IPS-18a (cell line): ENCODE results near the gene MAD1L1.
"Not testable (repeated sequence)": the region's sequence is repeated elsewhere in the genome, so short reads cannot be mapped to it uniquely, and the experiment has no call there.

Experiments
- H3K27ac ChIP-seq: one replicate; pipeline ENCODE4 v1.5.1; 2013; ENCODE audit warnings: low read length
- H3K27me3 ChIP-seq: one replicate; pipeline ENCODE4 v1.6.1; 2013; ENCODE audit warnings: mild to moderate bottlenecking, low read length; ENCODE audit not compliant: control insufficient read depth, insufficient read depth
- H3K36me3 ChIP-seq: one replicate; pipeline ENCODE4 v1.6.1; 2013; ENCODE audit warnings: low read depth, low read length; ENCODE audit not compliant: control insufficient read depth
- H3K4me1 ChIP-seq: one replicate; pipeline ENCODE4 v1.6.1; 2013; ENCODE audit warnings: low read depth, low read length; ENCODE audit not compliant: control insufficient read depth
- H3K4me3 ChIP-seq: one replicate; pipeline ENCODE4 v1.5.1; 2013; ENCODE audit warnings: low read length
- H3K9ac ChIP-seq: one replicate; pipeline ENCODE4 v1.6.1; 2013; ENCODE audit warnings: mild to moderate bottlenecking, low read length, moderate library complexity
- H3K9me3 ChIP-seq: one replicate; pipeline ENCODE4 v1.6.1; 2013; ENCODE audit warnings: low read depth, low read length; ENCODE audit not compliant: control insufficient read depth

Gene MAD1L1

GRCh38 chr7:1825647-1825896 lies 407.2 kb downstream of the MAD1L1 start:
- not testable (repeated sequence) for H3K4me3 ChIP-seq, H3K27ac ChIP-seq, H3K9me3 ChIP-seq, H3K9ac ChIP-seq, H3K27me3 ChIP-seq, H3K36me3 ChIP-seq, H3K4me1 ChIP-seq

- not testable (repeated sequence) for H3K4me3 ChIP-seq, H3K4me1 ChIP-seq, H3K36me3 ChIP-seq, H3K27ac ChIP-seq, H3K9ac ChIP-seq, H3K9me3 ChIP-seq, H3K27me3 ChIP-seq
Observed at GRCh38 chr7:1824882-1825646, 407.7 kb downstream of the MAD1L1 start.

GRCh38 chr7:1824151-1824881 lies 408.4 kb downstream of the MAD1L1 start:
- not testable (repeated sequence) for H3K9me3 ChIP-seq, H3K27me3 ChIP-seq, H3K9ac ChIP-seq, H3K4me1 ChIP-seq, H3K4me3 ChIP-seq, H3K27ac ChIP-seq, H3K36me3 ChIP-seq

GRCh38 chr7:1823376-1824150 lies 409.2 kb downstream of the MAD1L1 start:
- Histone ChIP-seq H3K4me1 (no peaks in the 10 kb centered on the region), H3K36me3 (no peaks in the 10 kb centered on the region), H3K9me3 (no peaks in the 10 kb centered on the region), H3K27me3 (no peaks in the 10 kb centered on the region), H3K27ac (no peak overlapping the region), H3K4me3 (no peak overlapping the region), H3K9ac (no peak overlapping the region)

- H3K27ac ChIP-seq: no peak overlapping the region
- no peak overlapping the region for H3K4me3 ChIP-seq
- H3K9ac ChIP-seq: no peak overlapping the region
- no peaks in the 10 kb centered on the region for H3K4me1 ChIP-seq
- H3K36me3 ChIP-seq: no peaks in the 10 kb centered on the region
- H3K27me3 ChIP-seq: no peaks in the 10 kb centered on the region
- H3K9me3 ChIP-seq: no peaks in the 10 kb centered on the region
Observed at GRCh38 chr7:1819259-1819841, 413.4 kb downstream of the MAD1L1 start.

- Histone ChIP-seq H3K9ac (no peak overlapping the region), H3K27ac (no peak overlapping the region), H3K27me3 (no peaks in the 10 kb centered on the region), H3K36me3 (no peaks in the 10 kb centered on the region), H3K9me3 (no peaks in the 10 kb centered on the region), H3K4me3 (no peak overlapping the region), H3K4me1 (no peaks in the 10 kb centered on the region)
Observed at GRCh38 chr7:1818575-1819258, 414.0 kb downstream of the MAD1L1 start.

- Histone ChIP-seq H3K4me1 (no peaks in the 10 kb centered on the region), H3K27ac (no peak overlapping the region), H3K9ac (no peak overlapping the region), H3K27me3 (no peaks in the 10 kb centered on the region), H3K9me3 (no peaks in the 10 kb centered on the region), H3K4me3 (no peak overlapping the region), H3K36me3 (no peaks in the 10 kb centered on the region)
Observed at GRCh38 chr7:1817061-1817712, 415.6 kb downstream of the MAD1L1 start.

GRCh38 chr7:1816451-1816850 lies 416.3 kb downstream of the MAD1L1 start:
- not testable (repeated sequence) for H3K36me3 ChIP-seq, H3K27me3 ChIP-seq, H3K4me1 ChIP-seq, H3K9me3 ChIP-seq, H3K27ac ChIP-seq, H3K9ac ChIP-seq, H3K4me3 ChIP-seq

GRCh38 chr7:1815551-1816281 lies 417.0 kb downstream of the MAD1L1 start:
- H3K36me3 ChIP-seq, H3K27me3 ChIP-seq, H3K9ac ChIP-seq, H3K27ac ChIP-seq, H3K4me3 ChIP-seq, H3K9me3 ChIP-seq, H3K4me1 ChIP-seq: not testable (repeated sequence)

- no peaks in the 10 kb centered on the region for H3K9me3 ChIP-seq
- H3K27me3 ChIP-seq: no peaks in the 10 kb centered on the region
- no peak overlapping the region for H3K9ac ChIP-seq
- H3K4me3 ChIP-seq: no peak overlapping the region
- no peaks in the 10 kb centered on the region for H3K4me1 ChIP-seq
- no peaks in the 10 kb centered on the region for H3K36me3 ChIP-seq
- H3K27ac ChIP-seq: no peak overlapping the region
Observed at GRCh38 chr7:1815051-1815481, 417.7 kb downstream of the MAD1L1 start.
